Measurements from ENCODE around the gene HBE1. TPM values are rescaled to one million over a fixed set of nuclear protein-coding genes. Genes with fewer than 3 reads are reported as not detected.
A peak's percentile ranks its signal among the peaks of the same experiment; 100 is the strongest.
"Not testable (repeated sequence)": the region's sequence is repeated elsewhere in the genome, so short reads cannot be mapped to it uniquely, and the experiment has no call there.

The HBE1 gene
- total and polyA plus RNA-seq, 9 of the 15 experiments (the other 6 are each of a cell fraction or from before 2014, with no cell fraction given): 612 to 10,250 (median 2,181) TPM

GRCh38 chr11:5254646-5255413 is 14.9 kb downstream of the HBE1 start, which contains the start of gene HBG2:
TSS of gene HBG2 (minus strand) at chr11:5254781. CDS start at chr11:5254728, 53 bp downstream.
- H3K27me3 ChIP-seq (ENCODE audit: control insufficient read depth in 2 of 2, insufficient read depth in 2 of 2, low read length in 2 of 2); in situ Hi-C loops (cut with MboI); H4K20me1 ChIP-seq (replicated peaks; ENCODE audit: control insufficient read depth, insufficient read depth, low read length); CTCF ChIA-PET (ENCODE audit: low intra/inter-chr PET ratio); intact Hi-C loops (cut with micrococcal nuclease); H3K9me3 ChIP-seq (replicated peaks; ENCODE audit: control insufficient read depth, insufficient read depth, low read depth, low read length); H3K9me1 ChIP-seq (ENCODE audit: control insufficient read depth, insufficient read depth, low read length): not testable (repeated sequence)
- POLR2A ChIA-PET: interaction anchor here (0.6 to 6.9 kb wide), 8 partner anchors 12 to 37 kb away, joined by 3 to 30 read pairs (median 4); partner anchors contain the start of gene HBE1
- DNase-seq (ENCODE audit: extremely low read depth in 1 of 4, low spot score in 3 of 4) (peak in 1 of 4 experiments; percentile 32), FAIRE-seq (peak; percentile 100), ATAC-seq (peak; percentile 85)
- peak within 1 kb of the TSS; percentile 70 to 85; a peak in 3 of 4 replicates for H3K9ac ChIP-seq (ENCODE audit: insufficient read depth in 1 of 2, low read depth in 2 of 2, low read length in 2 of 2)
- H3K27ac ChIP-seq (ENCODE audit: extremely low read depth, low read depth, low read length): peak within 1 kb of the TSS; percentile 67
- TSS peak; percentile 73 for BruUV-seq (replicated peaks)
- peaks cover 67% of the 10 kb centered on the region for H3K79me2 ChIP-seq (ENCODE audit: control insufficient read depth, insufficient read depth, low read length)
- H3K4me2 ChIP-seq (ENCODE audit: insufficient read depth, low read length): peak within 1 kb of the TSS; percentile 94
- WGBS (ENCODE audit: insufficient coverage, low coverage, missing lambda C conversion rate): 4% methylated on average over 3 of the region's 9 CpGs
- peak within 1 kb of the TSS; percentile 16; the same call in 1 of the 2 replicates for H2AFZ ChIP-seq (ENCODE audit: low read depth, low read length)
- H3K36me3 ChIP-seq (ENCODE audit: control insufficient read depth, insufficient read depth, low read length): peaks cover 20% of the 10 kb centered on the region
- H3K4me1 ChIP-seq (replicated peaks in 1 of 2; ENCODE audit: control insufficient read depth in 2 of 2, insufficient read depth in 2 of 2, low read length in 2 of 2): peaks cover 25 to 40% of the 10 kb centered on the region in 2 experiments
- peak within 1 kb of the TSS; percentile 58 for H3K4me3 ChIP-seq
- peak; percentile 65; the same call in 1 of the 2 replicates for TF ChIP-seq POLR2H (tag; IDR thresholded peaks at IDR 0.05; ENCODE audit: low read depth)
- TF ChIP-seq, protein P1, sequence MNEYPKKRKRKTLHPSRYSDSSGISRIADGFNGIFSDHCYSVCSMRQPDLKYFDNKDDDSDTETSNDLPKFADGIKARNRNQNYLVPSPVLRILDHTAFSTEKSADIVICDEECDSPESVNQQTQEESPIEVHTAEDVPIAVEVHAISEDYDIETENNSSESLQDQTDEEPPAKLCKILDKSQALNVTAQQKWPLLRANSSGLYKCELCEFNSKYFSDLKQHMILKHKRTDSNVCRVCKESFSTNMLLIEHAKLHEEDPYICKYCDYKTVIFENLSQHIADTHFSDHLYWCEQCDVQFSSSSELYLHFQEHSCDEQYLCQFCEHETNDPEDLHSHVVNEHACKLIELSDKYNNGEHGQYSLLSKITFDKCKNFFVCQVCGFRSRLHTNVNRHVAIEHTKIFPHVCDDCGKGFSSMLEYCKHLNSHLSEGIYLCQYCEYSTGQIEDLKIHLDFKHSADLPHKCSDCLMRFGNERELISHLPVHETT (CRISPR knock-in tag; conservative IDR thresholded peaks at IDR 0.05 in 1 of 2, IDR thresholded peaks at IDR 0.05 in 1 of 2): 0 out of 4 replicates have a peak, but pooled peaks of 1 of the 2 experiments have one; percentile 20
- peak; percentile 22; the same call in 1 of the 2 replicates for TF ChIP-seq CREB3L1 (IDR thresholded peaks at IDR 0.05; ENCODE audit: borderline replicate concordance, low read depth)
- TF ChIP-seq NCOA2 (IDR thresholded peaks at IDR 0.05; ENCODE audit: partially characterized antibody in 2 of 2): peak in 1 of 2 experiments; percentile 58
- TF ChIP-seq, protein P2, sequence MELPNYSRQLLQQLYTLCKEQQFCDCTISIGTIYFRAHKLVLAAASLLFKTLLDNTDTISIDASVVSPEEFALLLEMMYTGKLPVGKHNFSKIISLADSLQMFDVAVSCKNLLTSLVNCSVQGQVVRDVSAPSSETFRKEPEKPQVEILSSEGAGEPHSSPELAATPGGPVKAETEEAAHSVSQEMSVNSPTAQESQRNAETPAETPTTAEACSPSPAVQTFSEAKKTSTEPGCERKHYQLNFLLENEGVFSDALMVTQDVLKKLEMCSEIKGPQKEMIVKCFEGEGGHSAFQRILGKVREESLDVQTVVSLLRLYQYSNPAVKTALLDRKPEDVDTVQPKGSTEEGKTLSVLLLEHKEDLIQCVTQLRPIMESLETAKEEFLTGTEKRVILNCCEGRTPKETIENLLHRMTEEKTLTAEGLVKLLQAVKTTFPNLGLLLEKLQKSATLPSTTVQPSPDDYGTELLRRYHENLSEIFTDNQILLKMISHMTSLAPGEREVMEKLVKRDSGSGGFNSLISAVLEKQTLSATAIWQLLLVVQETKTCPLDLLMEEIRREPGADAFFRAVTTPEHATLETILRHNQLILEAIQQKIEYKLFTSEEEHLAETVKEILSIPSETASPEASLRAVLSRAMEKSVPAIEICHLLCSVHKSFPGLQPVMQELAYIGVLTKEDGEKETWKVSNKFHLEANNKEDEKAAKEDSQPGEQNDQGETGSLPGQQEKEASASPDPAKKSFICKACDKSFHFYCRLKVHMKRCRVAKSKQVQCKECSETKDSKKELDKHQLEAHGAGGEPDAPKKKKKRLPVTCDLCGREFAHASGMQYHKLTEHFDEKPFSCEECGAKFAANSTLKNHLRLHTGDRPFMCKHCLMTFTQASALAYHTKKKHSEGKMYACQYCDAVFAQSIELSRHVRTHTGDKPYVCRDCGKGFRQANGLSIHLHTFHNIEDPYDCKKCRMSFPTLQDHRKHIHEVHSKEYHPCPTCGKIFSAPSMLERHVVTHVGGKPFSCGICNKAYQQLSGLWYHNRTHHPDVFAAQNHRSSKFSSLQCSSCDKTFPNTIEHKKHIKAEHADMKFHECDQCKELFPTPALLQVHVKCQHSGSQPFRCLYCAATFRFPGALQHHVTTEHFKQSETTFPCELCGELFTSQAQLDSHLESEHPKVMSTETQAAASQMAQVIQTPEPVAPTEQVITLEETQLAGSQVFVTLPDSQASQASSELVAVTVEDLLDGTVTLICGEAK (IDR thresholded peaks at IDR 0.05): peak; percentile 41; the same call in 1 of the 2 replicates
- TF ChIP-seq, protein P2 (CRISPR knock-in tag; IDR thresholded peaks at IDR 0.05): not testable (repeated sequence)
- TF ChIP-seq TAF9B (IDR thresholded peaks at IDR 0.05; ENCODE audit: partially characterized antibody): peak; percentile 29

All from K562 (cell line).